GM12872 (cell line): ENCODE data around the gene LRRC1.

ENCODE experiments used
- CTCF ChIP-seq: IDR thresholded peaks from 3 replicates; pipeline ENCODE4 v1.5.1; 2011; ENCODE audit warnings: low read depth, mild to moderate bottlenecking, low read length, moderate library complexity; ENCODE audit not compliant: insufficient read depth

LRRC1 gene

GRCh38 chr6:53922539-53922981 lies 127.8 kb downstream of the LRRC1 start:
- TF ChIP-seq CTCF, result no peak

- TF ChIP-seq CTCF, result no peak
Measured at GRCh38 chr6:53924277-53924676, 129.5 kb downstream of the LRRC1 start.

GRCh38 chr6:53924821-53925422 lies 130.1 kb downstream of the LRRC1 start:
- TF ChIP-seq CTCF, result no peak

- TF ChIP-seq CTCF, result no peak
Measured at GRCh38 chr6:53925891-53926290, 131.1 kb downstream of the LRRC1 start.

GRCh38 chr6:53926505-53926904 lies 131.7 kb downstream of the LRRC1 start:
- TF ChIP-seq CTCF, result no peak

GRCh38 chr6:53928641-53929040 lies 133.8 kb downstream of the LRRC1 start:
- TF ChIP-seq CTCF, result no peak

GRCh38 chr6:53929041-53929820 lies 134.4 kb downstream of the LRRC1 start:
- no peak for TF ChIP-seq CTCF
